Ishikawa (cell line): Measurements from ENCODE around the gene CDH23.

ENCODE experiments used
- CEBPB ChIP-seq: IDR thresholded peaks from 2 replicates; pipeline ENCODE4 v1.6.1; 2012
- CREB1 ChIP-seq: IDR thresholded peaks from 2 replicates; pipeline ENCODE4 v1.6.1; 2012; ENCODE audit warnings: low read depth
- EGR1 ChIP-seq: IDR thresholded peaks from 2 replicates; pipeline ENCODE4 v1.6.1; 2012
- EP300 ChIP-seq: IDR thresholded peaks from 2 replicates; pipeline ENCODE4 v1.6.1; 2012; ENCODE audit warnings: borderline replicate concordance
- FOXM1 ChIP-seq: IDR thresholded peaks from 2 replicates; pipeline ENCODE4 v1.6.1; 2012; ENCODE audit warnings: low read depth, borderline replicate concordance
- MAX ChIP-seq: IDR thresholded peaks from 2 replicates; pipeline ENCODE4 v1.6.1; 2012
- NFIC ChIP-seq: IDR thresholded peaks from 2 replicates; pipeline ENCODE4 v1.6.1; 2012
- RAD21 ChIP-seq: IDR thresholded peaks from 2 replicates; pipeline ENCODE4 v1.6.1; 2012; ENCODE audit warnings: low read depth
- REST ChIP-seq: IDR thresholded peaks from 2 replicates; pipeline ENCODE4 v1.6.1; 2012; ENCODE audit warnings: low read depth, mild to moderate bottlenecking
- TAF1 ChIP-seq: IDR thresholded peaks from 2 replicates; pipeline ENCODE4 v1.6.1; 2012; ENCODE audit warnings: low read depth, mild to moderate bottlenecking
- TCF12 ChIP-seq: IDR thresholded peaks from 2 replicates; pipeline ENCODE4 v1.6.1; 2012; ENCODE audit warnings: low read depth
- TEAD4 ChIP-seq: IDR thresholded peaks from 2 replicates; pipeline ENCODE4 v1.6.1; 2012
- USF1 ChIP-seq: IDR thresholded peaks from 2 replicates; pipeline ENCODE4 v1.6.1; 2012
- YY1 ChIP-seq: IDR thresholded peaks from 2 replicates; pipeline ENCODE4 v1.6.1; 2012; ENCODE audit warnings: low read depth
- ZBTB7A ChIP-seq: IDR thresholded peaks from 2 replicates; pipeline ENCODE4 v1.6.1; 2012; ENCODE audit warnings: low read depth

Gene CDH23

GRCh38 chr10:71771821-71772617 is 375.3 kb downstream of the CDH23 start:
- peak; percentile 73 for TF ChIP-seq NFIC
- no peak for TF ChIP-seq MAX
- peak; percentile 61; the same call in 1 of the 2 replicates for TF ChIP-seq EP300
- 0 out of 2 replicates have a peak, but pooled peaks have one; percentile 11 for TF ChIP-seq USF1
- TF ChIP-seq TEAD4 = no peak
- peak; percentile 50; the same call in 1 of the 2 replicates for TF ChIP-seq TCF12

- no peak for TF ChIP-seq CEBPB
- no peak for TF ChIP-seq TEAD4
- no peak for TF ChIP-seq TAF1
- TF ChIP-seq EP300 = no peak
- no peak for TF ChIP-seq CREB1
- TF ChIP-seq ZBTB7A = no peak
- no peak for TF ChIP-seq MAX
- no peak for TF ChIP-seq USF1
Measured at GRCh38 chr10:71772832-71773220, 376.1 kb downstream of the CDH23 start.

- no peak for TF ChIP-seq YY1
- TF ChIP-seq FOXM1 = no peak
- TF ChIP-seq EP300 = no peak
- TF ChIP-seq USF1 = peak; percentile 16; the same call in 1 of the 2 replicates
- TF ChIP-seq MAX = no peak
- TF ChIP-seq NFIC = no peak
- no peak; the same call in 1 of the 2 replicates for TF ChIP-seq TAF1
- TF ChIP-seq CREB1 = no peak
- TF ChIP-seq RAD21 = peak; percentile 43; the same call in 1 of the 2 replicates
- no peak for TF ChIP-seq ZBTB7A
- TF ChIP-seq TCF12 = 0 out of 2 replicates have a peak, but pooled peaks have one; percentile 8
- TF ChIP-seq CEBPB = no peak
- TF ChIP-seq REST = no peak
- TF ChIP-seq EGR1 = peak; percentile 38; the same call in 1 of the 2 replicates
- TF ChIP-seq TEAD4 = peak; percentile 45; the same call in 1 of the 2 replicates
Measured at GRCh38 chr10:71773221-71773971, 376.7 kb downstream of the CDH23 start, which contains the start of gene VSIR. TSS of gene VSIR (minus strand) at chr10:71773520. CDS start at chr10:71773439, 81 bp downstream.

- TF ChIP-seq CREB1 = no peak
- TF ChIP-seq EGR1 = no peak
Measured at GRCh38 chr10:71774916-71775702, 378.4 kb downstream of the CDH23 start.

- no peak for TF ChIP-seq EP300
- TF ChIP-seq TAF1 = no peak
- no peak for TF ChIP-seq FOXM1
- no peak for TF ChIP-seq NFIC
- TF ChIP-seq CREB1 = no peak
- no peak for TF ChIP-seq ZBTB7A
- TF ChIP-seq TEAD4 = no peak
- TF ChIP-seq EGR1 = no peak
Measured at GRCh38 chr10:71776481-71776925, 379.8 kb downstream of the CDH23 start.
